HepG2 (cell line): ENCODE results near the gene TENM3. TPM values are rescaled to one million over a fixed set of nuclear protein-coding genes. Genes with fewer than 3 reads are reported as not detected.
"Not testable (repeated sequence)": the region's sequence is repeated elsewhere in the genome, so short reads cannot be mapped to it uniquely, and the experiment has no call there.

Experiments used
- ATAC-seq: fragments of 200-7000 bp; cut with Tn5 transposase; 3 replicates; pipeline ENCODE4 v1.9.1; 2020; ENCODE audit warnings: mild to moderate bottlenecking, moderate library complexity
- Bru-seq: library from RNA; stranded (reverse); fragments of 400-500 nt; gene quantifications from one replicate; lab custom pipeline; 2021; lab: Mats Ljungman, UMichigan
- BruChase-seq, 2 experiments: library from RNA; stranded (reverse); fragments of 400-500 nt; gene quantifications; one replicate each; lab custom pipeline; 2021; lab: Mats Ljungman, UMichigan
- BruUV-seq: library from RNA; stranded (reverse); fragments of 400-500 nt; replicated peaks from 2 replicates; lab custom pipeline; 2021; lab: Mats Ljungman, UMichigan
- CTCF ChIA-PET: fragments of 300-600 bp; formaldehyde crosslinking; extraction: SDS; loops from one replicate; lab custom pipeline; 2021; ENCODE audit warnings: low total read pairs, inconsistent platforms, low intra/inter-chr PET ratio; lab: Yijun Ruan, JAX
- POLR2A ChIA-PET: fragments of 350-600 bp; sonication (Branson Sonifier 250); formaldehyde crosslinking; loops from one replicate; lab custom pipeline; 2020; ENCODE audit warnings: antibody characterized with exemption, inconsistent platforms; lab: Yijun Ruan, JAX
- DNase-seq: peaks from one replicate; pipeline ENCODE4 v3.0.0-alpha.2; 2015; ENCODE audit warnings: low spot score
- FAIRE-seq: peaks from 3 replicates; lab custom pipeline; 2011; peaks lifted over from hg19 to GRCh38; lab: Jason Lieb, UNC
- H2AFZ ChIP-seq: one replicate; pipeline ENCODE4 v1.6.1; 2011; ENCODE audit warnings: low read length, inconsistent platforms
- H3K27ac ChIP-seq: fragments of 300-600 bp; 3 replicates; pipeline ENCODE4 v1.8.0; 2011; ENCODE audit warnings: mixed run types, mild to moderate bottlenecking, mixed read lengths, low read length, inconsistent platforms; ENCODE audit not compliant: insufficient read depth; ENCODE audit errors: extremely low read length
- H3K27me3 ChIP-seq, 2 experiments: fragments of 200-600 bp in 1 of 2; 2 replicates in 1 of 2; 3 replicates in 1 of 2; pipeline versions ENCODE4 v1.6.0 to v1.8.0; 2011; ENCODE audit warnings: low read length in 2 of 2, mild to moderate bottlenecking in 2 of 2, moderate library complexity in 2 of 2, inconsistent platforms in 1 of 2; ENCODE audit not compliant: insufficient read depth in 2 of 2, control insufficient read depth in 1 of 2
- H3K36me3 ChIP-seq, 2 experiments: fragments of 200-600 bp in 1 of 2; replicated peaks in 1 of 2; 2 replicates in 1 of 2; 3 replicates in 1 of 2; pipeline versions ENCODE4 v1.5.1 to v1.8.0; 2011; ENCODE audit warnings: low read length in 2 of 2, inconsistent platforms in 1 of 2; ENCODE audit not compliant: insufficient read depth in 2 of 2, control insufficient read depth in 1 of 2
- H3K4me1 ChIP-seq: 2 replicates; pipeline ENCODE4 v1.5.1; 2012; ENCODE audit warnings: low read length, inconsistent platforms; ENCODE audit not compliant: insufficient read depth
- H3K4me2 ChIP-seq: 2 replicates; pipeline ENCODE4 v1.6.0; 2011; ENCODE audit warnings: low read depth, low read length, inconsistent platforms
- H3K4me3 ChIP-seq, 3 experiments: fragments of 200-600 bp in 1 of 3; sonication (generic), shearing (Covaris generic) in 1 of 3; replicated peaks in 1 of 3; 2 replicates each; pipeline ENCODE4 v1.5.1; 2011 to 2016; ENCODE audit warnings: low read length in 3 of 3, inconsistent platforms in 2 of 3, low read depth in 2 of 3, mild to moderate bottlenecking in 2 of 3, control low read depth in 1 of 3, mixed read lengths in 1 of 3; ENCODE audit not compliant: insufficient read depth in 1 of 3
- H3K79me2 ChIP-seq: one replicate; pipeline ENCODE4 v1.6.1; 2011; ENCODE audit warnings: low read length, inconsistent platforms; ENCODE audit not compliant: insufficient read depth
- H3K9ac ChIP-seq: 2 replicates; pipeline ENCODE4 v1.6.0; 2011; ENCODE audit warnings: mild to moderate bottlenecking, low read depth, low read length, inconsistent platforms; ENCODE audit not compliant: insufficient read depth
- H3K9me3 ChIP-seq: 2 replicates; pipeline ENCODE4 v1.5.1; 2012; ENCODE audit warnings: mild to moderate bottlenecking, low read length
- H4K20me1 ChIP-seq: 2 replicates; pipeline ENCODE4 v1.6.0; 2011; ENCODE audit warnings: inconsistent platforms, mild to moderate bottlenecking, low read length, moderate library complexity; ENCODE audit not compliant: insufficient read depth
- FOXA3 ChIP-seq: IDR thresholded peaks from 2 replicates; pipeline ENCODE4 v1.6.1; 2016; ENCODE audit warnings: missing genetic modification reagents, missing compliant biosample characterization
- MXD1 ChIP-seq: sonication (generic); formaldehyde crosslinking; IDR thresholded peaks from 2 replicates; pipeline ENCODE4 v1.4.0; 2020; ENCODE audit warnings: mild to moderate bottlenecking, missing genetic modification reagents
- PHF5A ChIP-seq: IDR thresholded peaks from one replicate; pipeline ENCODE4 v1.6.1; 2018; ENCODE audit warnings: low read depth, missing genetic modification reagents; ENCODE audit not compliant: unreplicated experiment
- PRPF4 ChIP-seq: fragments of 200-400 bp; formaldehyde crosslinking; IDR thresholded peaks from 2 replicates; pipeline ENCODE4 v1.6.1; 2016; ENCODE audit warnings: low read length, low read depth; ENCODE audit not compliant: poor library complexity, severe bottlenecking
- RFX5 ChIP-seq: IDR thresholded peaks from 2 replicates; pipeline ENCODE4 v1.6.1; 2011; ENCODE audit warnings: low read depth, low read length, improper control_type of control experiment
- RFXANK ChIP-seq: IDR thresholded peaks from 2 replicates; pipeline ENCODE4 v1.6.1; 2016
- TBP ChIP-seq: sonication (generic); formaldehyde crosslinking; IDR thresholded peaks from 2 replicates; pipeline ENCODE4 v1.5.0; 2020; ENCODE audit warnings: missing genetic modification reagents
- XRCC5 ChIP-seq: fragments of 200-400 bp; formaldehyde crosslinking; optimal IDR thresholded peaks from 2 replicates; pipeline ENCODE3; 2017; ENCODE audit warnings: mild to moderate bottlenecking, low read length
- YEATS4 ChIP-seq: sonication (generic); formaldehyde crosslinking; IDR thresholded peaks from 2 replicates; pipeline ENCODE4 v1.4.0; 2020; ENCODE audit warnings: missing genetic modification reagents, borderline replicate concordance
- ZFP37 ChIP-seq: sonication (generic); formaldehyde crosslinking; IDR thresholded peaks from 2 replicates; pipeline ENCODE4 v1.4.0; 2020; ENCODE audit warnings: missing genetic modification reagents, borderline replicate concordance
- ZKSCAN5 ChIP-seq: sonication (generic); formaldehyde crosslinking; IDR thresholded peaks from 2 replicates; pipeline ENCODE4 v1.5.1; 2020; ENCODE audit warnings: mild to moderate bottlenecking, missing genetic modification reagents
- ZNF589 ChIP-seq: sonication (generic); formaldehyde crosslinking; conservative IDR thresholded peaks from 2 replicates; pipeline ENCODE4 v1.8.0; 2022; ENCODE audit warnings: mild to moderate bottlenecking, moderate library complexity, missing genetic modification reagents
- ZNF878 ChIP-seq: sonication (generic); formaldehyde crosslinking; IDR thresholded peaks from 2 replicates; pipeline ENCODE4 v1.8.1; 2023; ENCODE audit warnings: mild to moderate bottlenecking, missing genetic modification reagents, moderate library complexity
- ZSCAN12 ChIP-seq: sonication (generic); formaldehyde crosslinking; IDR thresholded peaks from 2 replicates; pipeline ENCODE4 v1.9.0; 2021; ENCODE audit warnings: mild to moderate bottlenecking, missing genetic modification reagents
- WGBS: methylation state at CpG from one replicate; pipeline ENCODE4 v1.1.6; 2017; ENCODE audit warnings: low lambda C conversion rate; 5-methylcytosine and 5-hydroxymethylcytosine counted together
- in situ Hi-C: cut with HindIII; loops from 2 replicates; pipeline ENCODE4 v1.10.0; 2017; ENCODE audit warnings: low pct_unique_long_range_greater_than_20kb; ENCODE audit not compliant: extremely low pct_ligation_motif_present
- intact Hi-C: fragments of 100-400 bp; cut with micrococcal nuclease; formaldehyde crosslinking; loops from one replicate; pipeline ENCODE4 v1.10.0; 2022; ENCODE audit not compliant: unreplicated experiment
- long read RNA-seq, 2 experiments: library from RNA in 1 of 2; library from polyadenylated mRNA in 1 of 2; stranded (forward) in 1 of 2; unstranded in 1 of 2; transcript quantifications; one replicate each; pipeline ENCODE4 v2.0.0, GENCODE V29; 2019 to 2022
- polyA minus RNA-seq, 3 experiments: library from RNA; depleted of rRNA, polyadenylated mRNA; stranded (reverse); fragments of >200 nt; gene quantifications; 2 replicates each; pipeline ENCODE4 v1.2.3, GENCODE V29; 2011; ENCODE audit warnings: low replicate concordance in 1 of 3
- polyA plus RNA-seq, 8 experiments: library from polyadenylated mRNA; depleted of rRNA in 3 of 8; stranded (reverse) in 7 of 8; unstranded in 1 of 8; fragments of >200 nt; fragmentation: Illumina TruSeq in 4 of 8; extraction: Trizol in 4 of 8; gene quantifications; 2 replicates each; pipeline versions ENCODE4 v1.2.1 to v1.2.3, GENCODE V29; 2011 to 2016; ENCODE audit warnings: low read depth in 4 of 8, missing spikeins in 1 of 8, mixed read lengths in 1 of 8; ENCODE audit not compliant: insufficient read depth in 1 of 8
- total RNA-seq, 5 experiments: library from RNA; depleted of rRNA; stranded (reverse); fragments of >200 nt; fragmentation: Illumina TruSeq; extraction: Trizol; gene quantifications; 2 replicates each; pipeline ENCODE4 v1.2.3, GENCODE V29; 2016; ENCODE audit warnings: low read depth in 1 of 5

The TENM3 gene
- 0.04 TPM in 1 of 2 replicates, not detected in the other for total RNA-seq (2016; rRNA removed; fragmentation: Illumina TruSeq; extraction: Trizol)
- not detected in 2 replicates for total RNA-seq (2016; cell fraction: cytosol; rRNA removed; fragmentation: Illumina TruSeq; extraction: Trizol; ENCODE audit: low read depth)
- 0.02 TPM in 1 of 2 replicates, not detected in the other for total RNA-seq (2016; cell fraction: insoluble cytoplasmic fraction; rRNA removed; fragmentation: Illumina TruSeq; extraction: Trizol)
- total RNA-seq (2016; cell fraction: membrane; rRNA removed; fragmentation: Illumina TruSeq; extraction: Trizol): not detected in 2 replicates
- 0.34 TPM in 2 replicates for total RNA-seq (2016; cell fraction: nucleus; rRNA removed; fragmentation: Illumina TruSeq; extraction: Trizol)
- polyA plus RNA-seq (2011; rRNA removed): 0.01 TPM in 1 of 2 replicates, not detected in the other
- polyA plus RNA-seq (2011; cell fraction: cytosol; rRNA removed): under 0.01 and 0.01 TPM in 2 replicates
- not detected in 2 replicates for polyA plus RNA-seq (2011; cell fraction: nucleus; rRNA removed)
- polyA plus RNA-seq (2012): 0.03 TPM in 1 of 2 replicates, not detected in the other
- polyA plus RNA-seq (2016; cell fraction: cytosol; fragmentation: Illumina TruSeq; extraction: Trizol; ENCODE audit: low read depth): not detected in 2 replicates
- not detected in 2 replicates for polyA plus RNA-seq (2016; cell fraction: insoluble cytoplasmic fraction; fragmentation: Illumina TruSeq; extraction: Trizol; ENCODE audit: low read depth)
- polyA plus RNA-seq (2016; cell fraction: membrane; fragmentation: Illumina TruSeq; extraction: Trizol; ENCODE audit: low read depth): not detected in 2 replicates
- not detected in 2 replicates for polyA plus RNA-seq (2016; cell fraction: nucleus; fragmentation: Illumina TruSeq; extraction: Trizol; ENCODE audit: insufficient read depth, low read depth)
- 0.06 and 45.5 TPM in 2 replicates for polyA minus RNA-seq (2011; rRNA and poly(A)+ RNA removed; ENCODE audit: low replicate concordance)
- polyA minus RNA-seq (2011; cell fraction: cytosol; rRNA and poly(A)+ RNA removed): not detected in 2 replicates
- polyA minus RNA-seq (2011; cell fraction: nucleus; rRNA and poly(A)+ RNA removed): not detected in 2 replicates
- percentile 10 among the genes with signal in this experiment for Bru-seq, nascent RNA
- percentile 7 among the genes with signal in this experiment for BruChase-seq, experiment 1, labeled RNA remaining after a 6-hour chase
- BruChase-seq, experiment 2, labeled RNA remaining after a 2-hour chase: percentile 8 among the genes with signal in this experiment
- long read RNA-seq, experiment 1: 0 reads
- long read RNA-seq, experiment 2: 0 reads

- DNase-seq, CTCF ChIA-PET, H3K9me3 ChIP-seq, H3K27me3 ChIP-seq, H3K4me2 ChIP-seq, H4K20me1 ChIP-seq, in situ Hi-C loops, H3K79me2 ChIP-seq, intact Hi-C loops, H3K36me3 ChIP-seq, ATAC-seq, H3K4me1 ChIP-seq, FAIRE-seq, H3K4me3 ChIP-seq, H2AFZ ChIP-seq, BruUV-seq, H3K9ac ChIP-seq, H3K27ac ChIP-seq, POLR2A ChIA-PET: not testable (repeated sequence)
- WGBS: 63% methylated on average over 8 of the region's 8 CpGs
These were observed at the start of gene TENM3 for GRCh38 chr4:182243204-182243603. Gene TENM3 (plus strand): TSS chr4:182243402. CDS start chr4:182324021, 80,619 bp downstream.

- CTCF ChIA-PET: no interaction called here
- Histone ChIP-seq H3K27ac (no peak overlapping the region), H3K27me3 (no peaks in the 10 kb centered on the region; a peak in 1 of 5 replicates), H3K36me3 (no peaks in the 10 kb centered on the region), H3K4me3 (no peak overlapping the region), H4K20me1 (no peaks in the 10 kb centered on the region), H2AFZ (no peak overlapping the region), H3K9me3 (no peaks in the 10 kb centered on the region), H3K79me2 (no peaks in the 10 kb centered on the region), H3K9ac (no peak overlapping the region), H3K4me1 (no peaks in the 10 kb centered on the region), H3K4me2 (no peak overlapping the region)
- no TSS peak for BruUV-seq
- POLR2A ChIA-PET: no interaction called here
- in situ Hi-C loops (no loop called here), intact Hi-C loops (no loop called here)
- DNase-seq: no peak
- no peak for ATAC-seq
- WGBS: 44% methylated on average over 15 of the region's 15 CpGs
- no peak for FAIRE-seq
- TF ChIP-seq FOXA3 (CRISPR knock-in tag): no peak
- no peak for TF ChIP-seq ZKSCAN5 (CRISPR knock-in tag)
- no peak for TF ChIP-seq MXD1 (CRISPR knock-in tag)
- TF ChIP-seq ZFP37 (CRISPR knock-in tag): no peak
- TF ChIP-seq ZNF589: no peak
- TF ChIP-seq RFXANK (CRISPR knock-in tag): no peak
- no peak for TF ChIP-seq TBP (CRISPR knock-in tag)
- no peak for TF ChIP-seq ZNF878 (CRISPR knock-in tag)
- TF ChIP-seq PHF5A (CRISPR knock-in tag): no peak
- TF ChIP-seq PRPF4: no peak
- no peak for TF ChIP-seq XRCC5
- TF ChIP-seq RFX5: no peak
- TF ChIP-seq YEATS4: no peak
- no peak for TF ChIP-seq ZSCAN12 (CRISPR knock-in tag)
These were observed 48.9 kb upstream of the TENM3 start for GRCh38 chr4:182194091-182194824.
